HG03135 (cell line): Measurements from ENCODE around the gene CASP14.
"Not testable (repeated sequence)": the region's sequence is repeated elsewhere in the genome, so short reads cannot be mapped to it uniquely, and the experiment has no call there.

Source experiments
- ATAC-seq: cut with Tn5 transposase; IDR thresholded peaks from one replicate; pipeline ENCODE4 v1.9.1; 2021; ENCODE audit warnings: mild to moderate bottlenecking, moderate library complexity; ENCODE audit not compliant: unreplicated experiment

Gene CASP14

GRCh38 chr19:15070386-15070785 lies 21.1 kb downstream of the CASP14 start:
- not testable (repeated sequence) for ATAC-seq

- ATAC-seq, result no peak
Measured at GRCh38 chr19:15072930-15073647, 23.8 kb downstream of the CASP14 start.

GRCh38 chr19:15074371-15074770 lies 25.1 kb downstream of the CASP14 start:
- ATAC-seq, result no peak

GRCh38 chr19:15075806-15076205 lies 26.5 kb downstream of the CASP14 start:
- no peak for ATAC-seq

GRCh38 chr19:15080002-15080401 lies 30.7 kb downstream of the CASP14 start:
- not testable (repeated sequence) for ATAC-seq

GRCh38 chr19:15081911-15082310 lies 32.6 kb downstream of the CASP14 start, which contains the start of gene OR1I1:
OR1I1 (plus strand) TSS chr19:15082211; CDS start chr19:15087066, 4,855 bp downstream.
- no peak for ATAC-seq

GRCh38 chr19:15087182-15087581 lies 37.9 kb downstream of the CASP14 start:
- ATAC-seq, result no peak

GRCh38 chr19:15091918-15092753 lies 42.9 kb downstream of the CASP14 start:
- ATAC-seq, result no peak

GRCh38 chr19:15093001-15093400 lies 43.7 kb downstream of the CASP14 start:
- ATAC-seq, result no peak

- no peak for ATAC-seq
Measured at GRCh38 chr19:15096223-15096622, 46.9 kb downstream of the CASP14 start.

GRCh38 chr19:15097980-15098379 lies 48.7 kb downstream of the CASP14 start:
- not testable (repeated sequence) for ATAC-seq

GRCh38 chr19:15098460-15098859 lies 49.2 kb downstream of the CASP14 start:
- ATAC-seq, result no peak

- ATAC-seq, result no peak
Measured at GRCh38 chr19:15099017-15099582, 49.8 kb downstream of the CASP14 start.

GRCh38 chr19:15101479-15102082 lies 52.3 kb downstream of the CASP14 start:
- ATAC-seq, result no peak

GRCh38 chr19:15104003-15104402 lies 54.7 kb downstream of the CASP14 start:
- no peak for ATAC-seq

- ATAC-seq, result no peak
Measured at GRCh38 chr19:15104411-15104810, 55.1 kb downstream of the CASP14 start.

- ATAC-seq, result no peak
Measured at GRCh38 chr19:15105044-15105443, 55.8 kb downstream of the CASP14 start.

- no peak for ATAC-seq
Measured at GRCh38 chr19:15107061-15108010, 58.1 kb downstream of the CASP14 start, which contains the start of gene SYDE1. SYDE1 (plus strand) TSS chr19:15107401; CDS start chr19:15107434, 33 bp downstream.
